Endothelial cell of umbilical vein (primary cell): ENCODE data around the gene PILRA. TPM values are rescaled to one million over a fixed set of nuclear protein-coding genes. Genes with fewer than 3 reads are reported as not detected.

Experiments used
- BruUV-seq: library from RNA; stranded (reverse); fragments of 400-500 nt; replicated peaks from 2 replicates; lab custom pipeline; 2021; lab: Mats Ljungman, UMichigan
- CTCF ChIA-PET: fragments of 300-600, 350-600 bp; sonication (Branson Sonifier 250); formaldehyde crosslinking; loops from one replicate; lab custom pipeline; 2021; ENCODE audit warnings: antibody characterized with exemption, inconsistent platforms; lab: Charles Lee
- POLR2A ChIA-PET: fragments of 300-600, 350-600 bp; sonication (Branson Sonifier 250); formaldehyde crosslinking; loops from one replicate; lab custom pipeline; 2021; ENCODE audit warnings: antibody characterized with exemption, inconsistent platforms; lab: Charles Lee
- DNase-seq: peaks from one replicate; pipeline ENCODE4 v3.0.0-alpha.2; 2011; ENCODE audit warnings: low read depth, low spot score
- FAIRE-seq: peaks from 2 replicates; lab custom pipeline; 2011; peaks lifted over from hg19 to GRCh38; lab: Jason Lieb, UNC
- H2AFZ ChIP-seq: 2 replicates; pipeline ENCODE4 v1.6.0; 2012; ENCODE audit warnings: low read depth, low read length, control low read depth, inconsistent platforms
- H3K27ac ChIP-seq: 2 replicates; pipeline ENCODE4 v1.5.1; 2011; ENCODE audit warnings: low read depth, mild to moderate bottlenecking, control low read depth, low read length, moderate library complexity; ENCODE audit not compliant: insufficient read depth
- H3K27me3 ChIP-seq, 2 experiments: 2 replicates each; pipeline versions ENCODE4 v1.6.0 to v1.6.1; 2011; ENCODE audit warnings: low read length in 2 of 2, mixed read lengths in 1 of 2; ENCODE audit not compliant: control insufficient read depth in 2 of 2, insufficient read depth in 2 of 2
- H3K36me3 ChIP-seq, 2 experiments: 2 replicates in 1 of 2; 3 replicates in 1 of 2; pipeline ENCODE4 v1.5.1; 2011; ENCODE audit warnings: low read length in 2 of 2, mild to moderate bottlenecking in 1 of 2, moderate library complexity in 1 of 2; ENCODE audit not compliant: control insufficient read depth in 2 of 2, insufficient read depth in 2 of 2; ENCODE audit errors: extremely low read depth in 1 of 2
- H3K4me1 ChIP-seq: 3 replicates; pipeline ENCODE4 v1.5.1; 2011; ENCODE audit warnings: mild to moderate bottlenecking, low read length; ENCODE audit not compliant: control insufficient read depth, insufficient read depth; ENCODE audit errors: extremely low read depth
- H3K4me2 ChIP-seq: 2 replicates; pipeline ENCODE4 v1.6.1; 2011; ENCODE audit warnings: low read length, control low read depth, mixed read lengths; ENCODE audit not compliant: insufficient read depth
- H3K4me3 ChIP-seq, 3 experiments: fragments of 200-600 bp in 1 of 3; sonication (generic), shearing (Covaris generic) in 1 of 3; replicated peaks in 1 of 3; 2 replicates each; pipeline ENCODE4 v1.5.1; 2011 to 2016; ENCODE audit warnings: control low read depth in 3 of 3, low read length in 3 of 3, mild to moderate bottlenecking in 2 of 3, inconsistent platforms in 1 of 3, low read depth in 1 of 3, moderate library complexity in 1 of 3; ENCODE audit not compliant: insufficient read depth in 1 of 3
- H3K79me2 ChIP-seq: 2 replicates; pipeline ENCODE4 v1.6.0; 2012; ENCODE audit warnings: low read length, inconsistent platforms; ENCODE audit not compliant: control insufficient read depth, insufficient read depth
- H3K9ac ChIP-seq: replicated peaks from 2 replicates; pipeline ENCODE3; 2011; ENCODE audit warnings: low read length, control low read depth; ENCODE audit not compliant: insufficient read depth; ENCODE audit errors: extremely low read depth
- H3K9me1 ChIP-seq: replicated peaks from 3 replicates; pipeline ENCODE4 v1.6.0; 2011; ENCODE audit warnings: mild to moderate bottlenecking, low read length; ENCODE audit not compliant: control insufficient read depth, insufficient read depth; ENCODE audit errors: extremely low read depth
- H3K9me3 ChIP-seq: replicated peaks from 2 replicates; pipeline ENCODE4 v1.5.1; 2012; ENCODE audit warnings: low read length, inconsistent platforms; ENCODE audit not compliant: control insufficient read depth, insufficient read depth
- H4K20me1 ChIP-seq: replicated peaks from 2 replicates; pipeline ENCODE3; 2011; ENCODE audit warnings: mild to moderate bottlenecking, low read length; ENCODE audit not compliant: control insufficient read depth, insufficient read depth; ENCODE audit errors: extremely low read depth
- JUN ChIP-seq: IDR thresholded peaks from 2 replicates; pipeline ENCODE4 v1.6.1; 2011; ENCODE audit warnings: borderline replicate concordance, low read depth; ENCODE audit not compliant: insufficient read length, insufficient read depth
- MYC ChIP-seq: IDR thresholded peaks from one replicate; pipeline ENCODE4 v1.6.1; 2011; ENCODE audit warnings: mild to moderate bottlenecking, low read depth, low read length
- POLR2AphosphoS5 ChIP-seq: IDR thresholded peaks from 2 replicates; pipeline ENCODE4 v1.6.1; 2012; ENCODE audit warnings: low read depth, mild to moderate bottlenecking, control low read depth, low read length, moderate library complexity; ENCODE audit not compliant: insufficient read depth
- dilution Hi-C: fragments of 300-500 bp; cut with MboI; formaldehyde crosslinking; loops from one replicate; pipeline ENCODE4 v1.15.0; 2019; ENCODE audit warnings: low sequenced_read_pairs; ENCODE audit not compliant: extremely low pct_ligation_motif_present
- intact Hi-C: fragments of 100-400 bp; cut with micrococcal nuclease; formaldehyde crosslinking; loops from one replicate; pipeline ENCODE4 v1.10.0; 2022
- polyA plus RNA-seq, 4 experiments: library from polyadenylated mRNA; depleted of rRNA in 3 of 4; stranded (reverse) in 3 of 4; unstranded in 1 of 4; fragments of >200 nt; gene quantifications; 2 replicates each; pipeline versions ENCODE4 v1.2.1 to v1.2.3, GENCODE V29; 2011 to 2012; ENCODE audit warnings: missing spikeins in 1 of 4
- total RNA-seq: library from RNA; stranded (reverse); gene quantifications from 2 replicates; pipeline ENCODE4 v1.2.3, GENCODE V29; 2021
- TF ChIP-seq, protein P1 (sequence below): IDR thresholded peaks from 2 replicates; pipeline ENCODE4 v1.6.1; 2011; ENCODE audit not compliant: insufficient read depth, insufficient read length

Gene PILRA
- total and polyA plus RNA-seq, 2 donors (not counting 3 experiments of a cell fraction or from before 2014, with no cell fraction given), result 0.61 to 1.3 TPM

- dilution Hi-C loops, result no loop called here
- Histone ChIP-seq H4K20me1 (no peaks in the 10 kb centered on the region), H2AFZ (no peak within 1 kb of the TSS), H3K4me3 (no peak within 1 kb of the TSS), H3K36me3 (peaks cover 2 to 69% of the 10 kb centered on the region in 2 experiments), H3K4me2 (no peak within 1 kb of the TSS), H3K4me1 (no peaks in the 10 kb centered on the region), H3K79me2 (no peaks in the 10 kb centered on the region), H3K27ac (no peak within 1 kb of the TSS), H3K27me3 (no peaks in the 10 kb centered on the region), H3K9me3 (no peaks in the 10 kb centered on the region), H3K9me1 (no peaks in the 10 kb centered on the region), H3K9ac (no peak within 1 kb of the TSS)
- FAIRE-seq, result no peak
- CTCF ChIA-PET, result no interaction called here
- intact Hi-C loops, result loop anchor here (5.0 kb wide), 1 partner anchor 49 kb away; no protein-coding TSS in a partner anchor
- no peak for TF ChIP-seq POLR2AphosphoS5
- BruUV-seq, result no TSS peak
- POLR2A ChIA-PET, result no interaction called here
- DNase-seq, result no peak
Observed at GRCh38 chr7:100358027-100358856, 15.0 kb upstream of the PILRA start, which contains the start of gene PILRB. PILRB (plus strand) TSS chr7:100358117; CDS start chr7:100358303, 186 bp downstream.

DNA sequence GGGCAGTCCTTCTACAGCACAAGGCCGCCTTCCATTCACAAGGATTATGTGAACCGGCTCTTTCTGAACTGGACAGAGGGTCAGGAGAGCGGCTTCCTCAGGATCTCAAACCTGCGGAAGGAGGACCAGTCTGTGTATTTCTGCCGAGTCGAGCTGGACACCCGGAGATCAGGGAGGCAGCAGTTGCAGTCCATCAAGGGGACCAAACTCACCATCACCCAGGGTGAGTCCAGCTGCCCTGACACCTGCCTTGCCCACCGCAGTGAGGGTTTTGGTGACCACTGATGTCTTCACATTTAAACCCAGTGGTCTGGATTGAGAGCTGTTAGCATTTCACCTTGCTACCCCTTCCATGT is 14.5 kb upstream of the PILRA start:
- FAIRE-seq (no peak), DNase-seq (no peak)
- ChIA-PET POLR2A (no interaction called here), CTCF (no interaction called here)
- Histone ChIP-seq H3K27ac (no peak overlapping the region), H3K9ac (no peak overlapping the region), H3K36me3 (peaks cover 2 to 63% of the 10 kb centered on the region in 2 experiments), H3K9me1 (no peaks in the 10 kb centered on the region), H3K4me1 (no peaks in the 10 kb centered on the region), H3K4me3 (no peak overlapping the region), H2AFZ (no peak overlapping the region), H3K27me3 (no peaks in the 10 kb centered on the region), H3K4me2 (no peak overlapping the region), H4K20me1 (no peaks in the 10 kb centered on the region), H3K79me2 (no peaks in the 10 kb centered on the region), H3K9me3 (no peaks in the 10 kb centered on the region)
- TF ChIP-seq MYC (no peak), JUN (no peak)
- TF ChIP-seq, protein P1, sequence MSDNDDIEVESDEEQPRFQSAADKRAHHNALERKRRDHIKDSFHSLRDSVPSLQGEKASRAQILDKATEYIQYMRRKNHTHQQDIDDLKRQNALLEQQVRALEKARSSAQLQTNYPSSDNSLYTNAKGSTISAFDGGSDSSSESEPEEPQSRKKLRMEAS, result no peak
- intact Hi-C loops, result loop anchor here (5.0 kb wide), 1 partner anchor 48 kb away; no protein-coding TSS in a partner anchor
- dilution Hi-C loops, result no loop called here
- no TSS peak for BruUV-seq
